GM23338 (cell line): Measurements from ENCODE around the gene DAO. TPM values are rescaled to one million over a fixed set of nuclear protein-coding genes. Genes with fewer than 3 reads are reported as not detected.
A peak's percentile ranks its signal among the peaks of the same experiment; 100 is the strongest.

ENCODE experiments used
- ATAC-seq: fragments of 200-7000 bp; cut with Tn5 transposase; 3 replicates; pipeline ENCODE4 v1.9.1; 2020
- DNase-seq: peaks from one replicate; pipeline ENCODE4 v3.0.0-alpha.2; 2015; ENCODE audit warnings: low spot score
- H2AFZ ChIP-seq: fragments of 200-600 bp; sonication (generic); 2 replicates; pipeline ENCODE4 v1.8.0; 2016; ENCODE audit warnings: antibody characterized with exemption, mild to moderate bottlenecking, moderate library complexity
- H3F3A ChIP-seq: fragments of 200-600 bp; sonication (generic); replicated peaks from 2 replicates; pipeline ENCODE4 v1.8.0; 2017; ENCODE audit warnings: antibody characterized with exemption, mixed run types, low read depth
- H3K27ac ChIP-seq: fragments of 200-600 bp; sonication (generic); 2 replicates; pipeline ENCODE4 v1.6.1; 2016; ENCODE audit warnings: low read depth
- H3K27me3 ChIP-seq: fragments of 200-600 bp; sonication (generic); 2 replicates; pipeline ENCODE4 v1.8.0; 2016; ENCODE audit warnings: mild to moderate bottlenecking, mixed run types, moderate library complexity; ENCODE audit not compliant: insufficient read depth
- H3K36me3 ChIP-seq: fragments of 200-600 bp; sonication (generic); 2 replicates; pipeline ENCODE4 v1.8.0; 2016; ENCODE audit warnings: mild to moderate bottlenecking; ENCODE audit not compliant: insufficient read depth
- H3K4me1 ChIP-seq: fragments of 200-600 bp; sonication (generic); 2 replicates; pipeline ENCODE4 v1.8.0; 2016; ENCODE audit warnings: mild to moderate bottlenecking, moderate library complexity; ENCODE audit not compliant: insufficient read depth
- H3K4me2 ChIP-seq: fragments of 200-600 bp; sonication (generic); 2 replicates; pipeline ENCODE4 v1.7.1; 2017; ENCODE audit warnings: mixed run types
- H3K4me3 ChIP-seq: fragments of 200-600 bp; sonication (generic); 2 replicates; pipeline ENCODE4 v1.6.1; 2016; ENCODE audit warnings: mixed run types
- H3K79me2 ChIP-seq: fragments of 200-600 bp; sonication (generic); replicated peaks from 2 replicates; pipeline ENCODE4 v1.8.0; 2017; ENCODE audit warnings: mild to moderate bottlenecking; ENCODE audit not compliant: insufficient read depth
- H3K9me2 ChIP-seq: fragments of 200-600 bp; sonication (generic); 2 replicates; pipeline ENCODE4 v1.8.0; 2017; ENCODE audit not compliant: insufficient read depth
- H4K20me1 ChIP-seq: fragments of 200-600 bp; sonication (generic); replicated peaks from 2 replicates; pipeline ENCODE4 v1.8.0; 2017; ENCODE audit warnings: mild to moderate bottlenecking; ENCODE audit not compliant: insufficient read depth
- H3K27ac Mint-ChIP-seq: 2 replicates; pipeline ENCODE4 v1.8.0; 2020; ENCODE audit warnings: inconsistent platforms, mild to moderate bottlenecking, moderate library complexity, mixed read lengths
- H3K27me3 Mint-ChIP-seq: 3 replicates; pipeline ENCODE4 v1.8.0; 2022; ENCODE audit warnings: low read depth, mild to moderate bottlenecking, moderate library complexity, mixed read lengths, inconsistent platforms; ENCODE audit not compliant: insufficient read depth, poor library complexity
- H3K36me3 Mint-ChIP-seq: 3 replicates; pipeline ENCODE4 v1.8.0; 2021; ENCODE audit warnings: low read depth, mild to moderate bottlenecking, inconsistent platforms, moderate library complexity, mixed read lengths
- H3K4me1 Mint-ChIP-seq: 3 replicates; pipeline ENCODE4 v1.8.0; 2020; ENCODE audit warnings: mild to moderate bottlenecking, inconsistent platforms, mixed read lengths
- H3K4me3 Mint-ChIP-seq: 3 replicates; pipeline ENCODE4 v1.8.0; 2021; ENCODE audit warnings: moderate library complexity, mild to moderate bottlenecking, inconsistent platforms, mixed read lengths
- H3K9me3 Mint-ChIP-seq: 3 replicates; pipeline ENCODE4 v1.8.0; 2020; ENCODE audit warnings: moderate library complexity, mild to moderate bottlenecking, inconsistent platforms, mixed read lengths
- CREB1 ChIP-seq: fragments of 250-450 bp; sonication (Bioruptor Pico); IDR thresholded peaks from 2 replicates; pipeline ENCODE4 v1.5.0; 2020; ENCODE audit warnings: low read depth, mild to moderate bottlenecking, moderate library complexity
- ETS1 ChIP-seq: IDR thresholded peaks from 2 replicates; pipeline ENCODE4 v1.6.1; 2016; ENCODE audit warnings: antibody characterized with exemption
- EZH2 ChIP-seq: fragments of 200-600 bp; sonication (generic); IDR thresholded peaks from one replicate; pipeline ENCODE4 v1.8.0; 2017; ENCODE audit warnings: antibody characterized with exemption, mild to moderate bottlenecking, low read depth; ENCODE audit not compliant: unreplicated experiment
- EZH2phosphoT487 ChIP-seq: fragments of 200-600 bp; sonication (generic); IDR thresholded peaks from one replicate; pipeline ENCODE4 v1.8.1; 2018; ENCODE audit warnings: antibody characterized with exemption; ENCODE audit not compliant: unreplicated experiment
- NANOG ChIP-seq: IDR thresholded peaks from 2 replicates; pipeline ENCODE4 v1.6.1; 2016; ENCODE audit warnings: antibody characterized with exemption, borderline replicate concordance
- STAT1 ChIP-seq: IDR thresholded peaks from one replicate; pipeline ENCODE4 v1.6.1; 2016; ENCODE audit warnings: antibody characterized with exemption; ENCODE audit not compliant: unreplicated experiment
- ZNF331 ChIP-seq: fragments of 250-450 bp; sonication (Bioruptor Pico); IDR thresholded peaks from 2 replicates; pipeline ENCODE4 v1.5.0; 2020; ENCODE audit warnings: low read depth, mild to moderate bottlenecking, moderate library complexity
- ZNF462 ChIP-seq: fragments of 250-450 bp; sonication (Bioruptor Pico); IDR thresholded peaks from 2 replicates; pipeline ENCODE4 v1.5.0; 2020; ENCODE audit warnings: mild to moderate bottlenecking, moderate library complexity
- polyA plus RNA-seq: library from polyadenylated mRNA; unstranded; fragments of >200 nt; fragmentation: Nextera tagmentation; extraction: Ambion mirVana; gene quantifications from 2 replicates; pipeline ENCODE4 v1.2.1, GENCODE V29; 2016
- total RNA-seq: library from RNA; depleted of rRNA; stranded (reverse); fragments of >200 nt; shearing (Covaris generic); gene quantifications from 2 replicates; pipeline ENCODE4 v1.2.3, GENCODE V29; 2014

Gene DAO
- total and polyA plus RNA-seq, 2 experiments from 2014 or later: not detected

GRCh38 chr12:108939594-108939993 is 59.7 kb downstream of the DAO start:
- peak; percentile 43; the same call in 1 of the 2 replicates for TF ChIP-seq ETS1
- no peak for TF ChIP-seq CREB1 (CRISPR knock-in tag)
- no peak for TF ChIP-seq NANOG
- no peak for TF ChIP-seq ZNF462 (CRISPR knock-in tag)
- Histone ChIP-seq H3K4me2 (no peak overlapping the region), H3K27me3 (no peaks in the 10 kb centered on the region), H3K36me3 (no peaks in the 10 kb centered on the region), H3K9me2 (0 out of 2 replicates have a peak, but pooled peaks cover 1% of the 10 kb centered on the region), H3K4me1 (no peaks in the 10 kb centered on the region), H3F3A (no peaks in the 10 kb centered on the region), H3K79me2 (no peaks in the 10 kb centered on the region), H3K27ac (no peak overlapping the region), H3K4me3 (no peak overlapping the region), H2AFZ (peak overlapping the region; percentile 26; the same call in 1 of the 2 replicates), H4K20me1 (no peaks in the 10 kb centered on the region)
- no peaks in the 10 kb centered on the region for H3K4me1 Mint-ChIP-seq
- DNase-seq (peak; percentile 69), ATAC-seq (peak; percentile 98)
- no peak overlapping the region for H3K4me3 Mint-ChIP-seq
- no peaks in the 10 kb centered on the region; the same call in 2 of the 3 replicates for H3K36me3 Mint-ChIP-seq
- peak overlapping the region; percentile 93 for H3K27ac Mint-ChIP-seq
- no peaks in the 10 kb centered on the region for H3K9me3 Mint-ChIP-seq
- H3K27me3 Mint-ChIP-seq: peaks cover 3% of the 10 kb centered on the region

GRCh38 chr12:108940138-108940537 is 60.2 kb downstream of the DAO start:
- Mint-ChIP-seq H3K9me3 (no peaks in the 10 kb centered on the region), H3K27me3 (peaks cover 3% of the 10 kb centered on the region), H3K4me1 (no peaks in the 10 kb centered on the region), H3K27ac (no peak overlapping the region; the same call in 1 of the 2 replicates), H3K36me3 (no peaks in the 10 kb centered on the region; the same call in 2 of the 3 replicates), H3K4me3 (no peak overlapping the region)
- Histone ChIP-seq H3K79me2 (no peaks in the 10 kb centered on the region), H3K9me2 (no peaks in the 10 kb centered on the region), H3K27ac (no peak overlapping the region), H4K20me1 (no peaks in the 10 kb centered on the region), H3K36me3 (no peaks in the 10 kb centered on the region), H2AFZ (no peak overlapping the region), H3K4me2 (no peak overlapping the region), H3K4me1 (no peaks in the 10 kb centered on the region), H3K4me3 (no peak overlapping the region), H3K27me3 (no peaks in the 10 kb centered on the region), H3F3A (no peaks in the 10 kb centered on the region)
- ATAC-seq (no peak), DNase-seq (no peak)
- TF ChIP-seq CREB1 (CRISPR knock-in tag) (no peak), EZH2phosphoT487 (no peak), EZH2 (no peak), STAT1 (no peak), NANOG (no peak), ZNF331 (CRISPR knock-in tag) (no peak)
